GM19035 (cell line): Measurements from ENCODE around the gene TEX13B.

ENCODE experiments used
- ATAC-seq: cut with Tn5 transposase; IDR thresholded peaks from one replicate; pipeline ENCODE4 v1.9.1; 2021; ENCODE audit not compliant: unreplicated experiment

The TEX13B gene

GRCh38 chrX:107936434-107936730, 45.8 kb downstream of the TEX13B start:
- no peak for ATAC-seq

DNA sequence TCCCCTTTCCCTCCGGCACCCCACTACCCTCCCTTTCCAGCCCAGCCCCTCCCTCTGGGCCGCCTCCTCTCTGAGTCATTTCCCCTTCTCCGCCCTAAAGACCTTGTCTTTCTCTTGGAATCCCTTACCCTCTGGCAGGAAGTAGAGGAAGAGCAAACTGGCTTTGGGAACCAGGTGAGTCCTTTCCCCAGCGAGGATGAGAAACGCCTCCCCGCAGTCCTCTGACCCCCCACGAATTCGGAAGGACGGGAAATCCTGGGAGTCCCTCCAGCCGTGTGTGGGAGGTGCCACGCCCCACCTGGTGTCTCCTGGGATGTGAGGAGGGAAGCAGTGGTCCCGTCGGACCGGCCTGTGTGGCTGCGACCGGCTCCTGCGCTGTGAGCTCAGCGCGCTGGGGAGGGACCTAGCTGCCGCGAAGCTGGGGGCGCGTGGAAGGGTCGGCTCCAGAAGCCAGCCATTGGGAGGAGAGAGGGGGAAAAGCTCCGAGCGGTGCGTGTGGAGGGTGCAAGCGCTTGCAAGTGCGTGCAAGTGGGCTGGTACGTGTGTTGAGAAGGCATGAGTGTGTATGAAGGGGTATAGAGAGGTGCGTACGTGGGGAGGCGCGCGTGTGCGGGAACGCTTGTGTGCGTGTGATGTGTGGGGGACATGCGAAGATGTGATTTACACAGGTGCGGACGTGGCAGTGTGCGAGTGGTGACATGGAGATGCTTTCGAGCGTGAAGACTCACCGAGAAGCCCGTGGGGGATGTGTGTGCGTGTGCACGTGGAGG, 46.3 kb downstream of the TEX13B start:
- no peak for ATAC-seq

- ATAC-seq = no peak
Observed at GRCh38 chrX:107935200-107935599, 47.0 kb downstream of the TEX13B start.

DNA sequence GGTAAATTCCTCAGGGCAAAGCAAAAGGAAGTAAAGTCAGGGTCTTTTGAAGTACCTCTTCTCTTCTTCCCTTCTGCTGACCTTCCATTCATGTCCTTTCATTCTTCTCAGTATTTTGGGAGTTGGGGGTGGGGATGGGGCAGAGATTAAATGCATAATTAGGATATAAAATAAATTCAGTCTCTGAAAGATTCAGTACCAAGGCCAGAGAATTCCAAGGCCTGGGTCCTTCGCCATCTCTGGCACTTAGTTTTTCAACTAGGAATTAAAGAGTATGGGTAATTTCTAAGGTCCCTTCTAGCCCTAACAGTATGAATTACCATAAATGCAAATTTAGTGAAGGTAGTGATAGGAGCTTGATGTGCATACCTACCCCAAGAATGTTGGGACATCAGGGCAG, 47.9 kb downstream of the TEX13B start:
- no peak for ATAC-seq
